HG03378 (cell line): ENCODE measurements around the gene TSHZ2.
"Not testable (repeated sequence)": the region's sequence is repeated elsewhere in the genome, so short reads cannot be mapped to it uniquely, and the experiment has no call there.

Source experiments
- ATAC-seq: cut with Tn5 transposase; IDR thresholded peaks from one replicate; pipeline ENCODE4 v1.9.1; 2021; ENCODE audit warnings: mild to moderate bottlenecking, moderate library complexity; ENCODE audit not compliant: unreplicated experiment

Gene TSHZ2

DNA sequence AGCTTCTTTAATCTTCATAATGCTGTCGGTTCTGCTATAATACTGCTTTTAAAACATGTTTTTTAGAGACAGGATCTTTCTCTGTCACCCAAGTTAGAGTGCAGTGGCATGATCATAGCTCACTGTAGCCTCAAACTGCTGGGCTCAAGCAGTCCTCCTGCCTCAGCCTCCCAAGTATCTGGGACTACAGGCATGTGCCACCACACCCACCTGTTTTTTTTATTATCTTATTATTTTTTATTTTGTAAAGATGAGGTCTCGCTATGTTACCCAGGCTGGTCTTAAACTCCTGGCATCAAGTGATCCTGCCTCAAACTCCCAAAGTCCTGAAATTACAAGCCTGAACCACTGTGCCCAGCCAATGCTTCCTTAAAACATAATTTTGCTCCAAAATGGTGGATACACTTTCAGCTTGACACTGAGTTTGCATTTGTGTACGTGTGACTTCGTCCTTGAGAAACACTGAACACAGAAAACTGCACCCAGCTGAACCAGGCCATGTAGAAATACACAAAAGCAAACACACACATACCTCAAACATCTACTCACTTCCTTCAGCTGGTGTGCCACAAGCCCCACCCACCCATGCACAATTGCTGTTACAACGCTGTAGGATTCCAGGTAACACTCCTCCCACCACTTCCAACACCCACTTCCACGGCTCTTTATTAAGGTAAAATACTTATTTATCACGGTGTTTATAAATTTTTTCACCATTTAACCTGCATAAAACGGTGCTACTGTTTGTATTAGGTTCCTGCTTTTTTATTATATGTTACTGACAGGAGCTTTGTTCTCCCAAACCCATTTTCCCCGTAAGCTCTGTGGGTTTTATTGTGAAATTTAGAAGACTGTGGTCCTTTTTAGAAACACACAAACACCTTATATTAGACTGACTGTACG, 109.1 kb downstream of the TSHZ2 start:
- ATAC-seq = no peak

DNA sequence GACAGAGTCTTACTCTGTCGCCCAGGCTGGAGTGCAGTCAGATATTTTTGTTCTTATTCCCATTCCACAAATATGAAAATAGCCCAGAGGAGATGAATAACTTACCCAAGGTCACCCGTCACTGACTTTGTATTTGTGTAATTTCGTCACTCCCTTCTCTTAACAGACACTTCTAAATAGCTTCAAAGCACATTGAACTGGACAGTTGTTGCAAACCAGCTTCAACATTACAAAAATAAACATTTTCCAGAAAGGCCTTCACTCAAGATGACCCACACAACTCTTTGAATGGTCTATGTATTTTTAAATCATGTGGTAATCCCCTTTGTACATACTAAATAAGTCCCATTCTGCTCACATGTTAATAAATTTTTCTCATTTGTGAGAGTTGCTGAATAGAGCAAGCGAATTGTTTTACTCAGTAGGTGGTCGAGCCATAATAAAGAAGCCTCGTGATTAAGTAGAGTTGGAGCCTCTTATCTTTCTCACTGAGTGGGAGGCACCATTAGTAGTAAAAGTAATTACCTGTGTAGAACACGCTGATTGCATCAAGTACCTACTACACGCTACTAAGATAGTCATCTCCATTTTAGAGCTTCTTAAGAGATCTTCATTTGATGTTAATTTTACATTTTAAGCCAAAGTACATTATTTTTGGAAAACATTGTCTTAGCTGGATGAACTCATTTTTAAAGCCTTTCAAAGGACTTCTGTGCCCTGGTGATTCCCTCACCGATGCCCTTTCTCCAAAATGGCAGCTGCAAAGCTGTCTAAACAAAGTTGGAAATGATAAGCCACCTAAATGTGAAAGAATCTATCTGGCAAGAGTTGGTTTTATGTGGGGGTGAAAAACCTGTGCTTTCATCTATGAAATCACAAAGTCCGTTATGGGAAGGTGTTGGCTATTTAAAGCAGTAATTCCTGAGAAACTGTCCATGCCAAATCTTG, 110.0 kb downstream of the TSHZ2 start:
- no peak for ATAC-seq

- ATAC-seq = no peak
These were observed 111.3 kb downstream of the TSHZ2 start for GRCh38 chr20:53083411-53083810.

GRCh38 chr20:53084408-53084997, 112.3 kb downstream of the TSHZ2 start:
- ATAC-seq = no peak

DNA sequence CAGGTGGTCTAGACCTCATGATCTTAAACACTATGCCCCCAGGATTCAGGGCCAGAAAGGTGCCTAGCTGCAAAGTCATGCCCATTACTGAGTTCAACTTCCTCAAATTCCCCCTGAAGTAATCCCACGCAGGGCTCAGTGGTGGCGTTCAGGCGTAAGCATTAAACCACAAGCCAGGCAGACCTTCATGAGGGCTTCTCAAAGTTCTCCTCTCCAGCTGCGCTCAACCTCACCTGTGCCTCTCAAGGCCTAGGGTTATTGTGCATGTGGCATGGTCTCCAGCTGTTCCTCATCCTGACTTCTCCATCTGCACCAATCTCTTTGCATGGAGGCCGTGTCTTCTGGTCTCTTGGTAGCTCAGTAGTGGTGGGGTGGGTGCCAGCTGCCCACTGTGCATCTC, 113.6 kb downstream of the TSHZ2 start:
- no peak for ATAC-seq

DNA sequence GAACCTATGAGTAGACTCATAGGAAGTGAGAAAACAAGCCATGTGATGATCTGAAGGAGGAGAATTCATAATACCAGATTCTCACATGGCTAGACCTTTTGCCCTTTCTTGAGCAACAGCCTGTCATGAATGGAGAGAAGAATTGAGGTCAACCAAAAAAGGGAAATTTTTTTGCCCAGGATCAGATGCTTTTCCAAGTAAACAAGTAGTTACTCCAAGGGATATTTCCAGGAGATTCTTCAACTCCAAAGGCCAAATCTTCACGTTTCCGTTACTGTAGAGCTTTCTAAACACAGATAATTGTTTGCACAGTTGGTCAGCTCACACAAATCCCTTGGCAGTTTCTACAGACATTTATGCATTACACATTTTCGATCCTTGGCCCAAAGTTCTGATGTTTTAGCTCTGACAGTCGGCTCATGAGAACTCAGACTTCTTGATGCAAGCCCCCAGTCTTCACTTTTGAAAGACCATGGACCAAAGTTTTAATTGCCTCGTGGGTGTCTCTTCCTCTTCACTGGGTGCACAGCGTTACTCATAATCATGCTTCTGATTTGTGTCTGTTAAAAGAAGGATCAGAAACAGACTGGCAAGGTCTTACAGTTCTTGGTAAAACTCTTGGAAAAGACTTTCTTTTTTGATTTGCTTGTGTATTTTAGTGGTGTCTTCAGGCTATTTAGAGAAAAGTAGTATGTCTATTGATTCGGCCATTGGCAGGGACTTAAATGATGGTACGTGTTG, 115.0 kb downstream of the TSHZ2 start:
- no peak for ATAC-seq

GRCh38 chr20:53088786-53089185, 116.6 kb downstream of the TSHZ2 start:
- ATAC-seq = no peak

DNA sequence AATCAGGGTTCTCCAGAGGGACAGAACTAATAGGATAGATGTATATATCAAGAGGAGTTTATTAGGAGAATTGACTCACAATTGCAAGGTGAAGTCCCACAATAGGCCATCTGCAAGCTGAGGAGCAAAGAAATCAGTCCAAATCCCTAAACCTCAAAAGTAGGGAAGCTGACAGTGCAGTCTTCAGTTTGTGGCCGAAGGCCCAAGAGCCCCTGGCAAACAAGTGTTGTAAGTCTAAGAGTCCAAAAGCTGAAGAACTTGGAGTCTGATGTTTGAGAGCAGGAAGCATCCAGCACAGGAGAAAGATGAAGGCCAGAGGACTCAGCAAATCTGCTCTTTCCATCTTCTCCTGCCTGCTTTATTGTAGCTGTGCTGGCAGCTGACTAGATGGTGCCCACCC, 117.7 kb downstream of the TSHZ2 start:
- not testable (repeated sequence) for ATAC-seq

DNA sequence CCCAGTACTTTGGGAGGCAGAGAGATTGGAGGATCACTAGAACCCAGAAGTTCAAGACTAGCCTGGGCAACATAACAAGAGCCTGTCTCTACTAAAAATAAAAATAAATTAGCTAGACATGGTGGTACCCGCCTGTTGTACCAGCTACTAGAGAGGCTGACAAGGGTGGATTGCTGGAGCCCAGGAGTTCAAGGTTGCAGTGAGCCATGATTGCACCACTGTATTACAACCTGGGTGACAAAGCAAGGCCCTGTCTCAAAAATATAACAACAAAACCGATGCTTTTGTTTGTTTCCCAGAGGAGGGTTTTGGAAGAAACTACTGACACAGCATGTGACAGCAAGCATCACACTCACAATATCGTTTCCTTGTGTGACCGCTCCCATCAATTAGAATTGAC, 119.6 kb downstream of the TSHZ2 start:
- ATAC-seq = no peak

GRCh38 chr20:53092772-53093300, 120.7 kb downstream of the TSHZ2 start:
- ATAC-seq = no peak

DNA sequence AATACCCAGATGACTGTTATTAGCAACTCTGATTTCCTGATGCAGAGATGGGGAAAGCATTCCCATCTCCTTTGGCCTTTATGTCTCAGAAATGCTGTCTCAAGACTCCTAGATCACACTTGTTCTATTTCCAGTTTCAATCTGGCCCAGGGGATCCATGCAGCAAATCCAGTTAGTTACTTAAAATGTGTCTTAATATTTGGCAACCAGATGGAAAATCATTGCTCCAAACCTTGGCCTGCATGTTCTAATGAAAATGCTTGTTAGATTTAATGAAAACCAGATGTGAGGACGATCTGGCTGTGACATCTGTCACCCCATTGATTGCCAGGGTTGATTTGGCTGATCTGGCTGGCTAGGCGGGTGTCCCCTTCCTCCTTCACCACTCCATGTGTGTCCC, 125.2 kb downstream of the TSHZ2 start:
- ATAC-seq = no peak

DNA sequence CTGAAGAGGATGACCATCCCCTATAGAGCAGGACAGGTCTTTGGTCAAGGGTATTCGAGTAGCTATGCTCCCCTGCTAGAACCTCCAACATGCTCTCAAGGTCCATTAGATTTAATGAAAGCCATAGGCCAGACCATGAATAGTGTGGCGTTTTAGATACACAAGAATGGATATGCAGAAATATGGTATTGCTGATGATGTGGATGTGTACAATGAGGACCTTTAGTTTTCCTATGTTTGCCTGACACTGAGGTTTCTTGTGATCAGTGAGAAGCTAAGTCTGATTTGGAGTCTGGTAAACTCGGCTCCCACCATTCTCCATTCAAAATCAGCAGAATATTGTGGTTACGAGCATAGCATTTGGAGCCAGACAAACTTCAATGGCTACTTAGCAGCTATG, 125.6 kb downstream of the TSHZ2 start:
- ATAC-seq = no peak

- no peak for ATAC-seq
These were observed 126.5 kb downstream of the TSHZ2 start for GRCh38 chr20:53098621-53099020.

GRCh38 chr20:53099856-53100255, 127.7 kb downstream of the TSHZ2 start:
- ATAC-seq = no peak

DNA sequence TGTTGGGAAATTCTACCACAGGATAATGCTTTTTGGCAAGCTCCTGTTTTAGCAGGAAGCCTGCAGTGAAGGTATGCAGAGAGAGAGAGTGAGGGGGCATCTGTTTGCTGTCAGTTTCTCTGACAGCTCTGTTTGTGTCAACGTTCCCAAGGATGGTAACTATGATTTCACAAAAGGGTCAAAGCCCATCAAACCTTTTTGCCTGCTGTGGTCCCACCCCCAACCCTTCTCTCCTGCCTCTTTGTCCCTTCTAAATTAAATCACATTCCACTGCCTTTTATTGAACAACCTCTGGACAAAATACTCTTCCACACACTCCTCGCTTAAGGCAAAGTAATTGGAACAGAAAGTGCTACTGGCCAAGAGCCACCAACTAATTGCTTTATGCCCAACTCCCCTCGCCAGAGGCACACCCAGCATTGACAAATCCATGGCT, 128.3 kb downstream of the TSHZ2 start:
- no peak for ATAC-seq

DNA sequence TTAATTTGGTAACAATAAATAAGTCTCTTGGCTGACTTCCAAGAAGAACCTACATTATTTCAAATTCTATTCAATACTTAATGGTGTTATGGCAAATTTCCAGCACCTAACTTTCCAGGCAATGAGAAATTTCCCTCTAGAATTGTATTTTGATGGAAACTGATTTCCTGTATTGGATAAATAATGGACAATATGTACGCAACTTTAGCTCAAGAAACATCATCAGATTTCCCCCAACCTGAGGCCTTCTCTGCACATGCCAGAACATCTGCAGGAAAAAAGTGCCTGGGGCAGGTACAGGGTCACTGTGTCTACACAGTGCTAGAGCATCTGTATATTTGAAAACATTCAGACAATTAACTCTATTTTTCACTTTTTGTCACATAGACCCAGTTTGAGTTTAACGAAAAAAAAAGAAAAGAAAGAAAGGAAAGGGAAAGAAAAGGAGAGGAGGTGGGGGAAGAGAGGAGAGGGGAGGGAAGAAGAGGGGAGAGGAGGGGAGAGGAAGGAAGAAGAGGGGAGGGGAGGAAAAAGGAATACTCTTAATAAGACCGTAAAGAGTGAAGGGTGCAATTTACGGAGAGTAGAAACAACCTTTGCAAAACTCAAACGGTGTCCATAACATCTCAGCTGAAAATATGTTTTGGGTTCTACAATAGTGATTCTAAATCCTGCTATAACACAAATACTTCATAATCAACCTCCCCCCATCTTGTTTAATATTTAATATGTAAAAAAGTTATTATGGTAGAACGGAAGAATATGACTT, 130.0 kb downstream of the TSHZ2 start:
- no peak for ATAC-seq

DNA sequence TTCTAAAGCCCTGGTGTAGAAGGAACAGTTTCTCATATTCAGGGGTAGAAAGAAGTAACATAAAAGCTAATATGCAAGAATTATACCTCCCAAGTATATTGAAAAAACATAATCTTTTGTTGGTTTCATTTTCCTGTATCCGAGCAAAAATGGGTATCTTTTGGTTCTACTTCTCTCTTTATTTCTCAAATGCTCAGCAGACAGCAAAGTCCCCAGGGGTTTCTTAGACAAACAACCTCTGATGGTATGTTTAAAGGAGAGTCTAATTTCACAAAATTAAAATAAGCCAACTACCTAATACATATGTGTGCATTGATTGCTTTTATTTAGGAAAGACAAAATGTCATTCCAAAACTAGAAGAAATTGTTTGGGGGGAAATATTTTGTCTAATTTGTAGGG, 131.0 kb downstream of the TSHZ2 start:
- no peak for ATAC-seq

DNA sequence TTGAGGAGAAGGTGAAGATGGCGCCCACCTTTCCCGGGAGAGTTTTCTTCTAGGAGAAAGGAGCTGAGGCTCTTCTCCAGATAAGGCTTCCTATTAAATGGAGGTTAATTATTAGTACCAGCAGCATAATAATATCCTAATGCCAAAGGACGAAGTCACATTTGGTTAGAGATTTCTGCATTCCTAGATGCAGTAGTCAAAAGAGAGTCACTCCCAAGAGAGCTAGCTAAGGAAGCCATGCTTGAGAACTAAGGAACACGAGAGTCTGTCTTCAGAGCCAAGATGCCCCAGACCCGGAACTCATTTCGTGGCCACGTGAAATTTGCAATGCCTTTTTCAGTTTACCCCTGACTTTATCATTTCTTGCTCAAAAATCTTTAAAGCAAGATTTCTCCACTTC, 132.7 kb downstream of the TSHZ2 start:
- ATAC-seq = no peak

DNA sequence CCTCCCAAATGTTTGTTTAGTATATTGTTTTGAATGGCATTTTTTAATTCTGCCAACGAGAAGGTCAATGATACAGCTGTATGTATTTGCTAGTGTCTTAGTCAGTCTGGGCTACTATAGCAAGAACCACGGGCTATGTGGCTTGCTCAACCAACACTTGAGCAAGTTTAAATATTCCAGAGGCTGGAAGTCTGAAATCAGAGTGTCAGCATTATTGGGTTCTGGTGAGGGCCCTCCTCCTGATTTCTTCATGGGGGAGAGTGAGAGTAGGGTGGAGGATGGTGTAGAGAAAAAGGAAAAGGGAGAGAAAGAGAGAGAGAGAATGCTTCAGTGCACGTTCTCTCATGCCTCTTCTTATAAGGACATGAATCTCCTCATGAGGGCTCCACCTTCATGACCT, 144.6 kb downstream of the TSHZ2 start:
- no peak for ATAC-seq

- ATAC-seq = no peak
These were observed 150.7 kb downstream of the TSHZ2 start for GRCh38 chr20:53122853-53123252.
